GM18868 (cell line): Measurements from ENCODE around the gene EPHA2.

Experiments used
- ATAC-seq: cut with Tn5 transposase; IDR thresholded peaks from one replicate; pipeline ENCODE4 v1.9.1; 2021; ENCODE audit warnings: mild to moderate bottlenecking, moderate library complexity; ENCODE audit not compliant: unreplicated experiment

EPHA2 gene

GRCh38 chr1:16095447-16095846 lies 60.4 kb downstream of the EPHA2 start:
- no peak for ATAC-seq

GRCh38 chr1:16094453-16095158 lies 61.3 kb downstream of the EPHA2 start:
- ATAC-seq, result no peak

- no peak for ATAC-seq
Observed at GRCh38 chr1:16093611-16094010, 62.3 kb downstream of the EPHA2 start.

- no peak for ATAC-seq
Observed at GRCh38 chr1:16092923-16093511, 62.9 kb downstream of the EPHA2 start.

GRCh38 chr1:16092097-16092922 lies 63.6 kb downstream of the EPHA2 start:
- no peak for ATAC-seq

GRCh38 chr1:16091296-16091695 lies 64.6 kb downstream of the EPHA2 start:
- ATAC-seq, result no peak

GRCh38 chr1:16090076-16090826 lies 65.6 kb downstream of the EPHA2 start:
- no peak for ATAC-seq

GRCh38 chr1:16088996-16089395 lies 66.9 kb downstream of the EPHA2 start:
- ATAC-seq, result no peak

GRCh38 chr1:16088351-16088911 lies 67.4 kb downstream of the EPHA2 start:
- ATAC-seq, result no peak

- ATAC-seq, result no peak
Observed at GRCh38 chr1:16087733-16088132, 68.1 kb downstream of the EPHA2 start.

GRCh38 chr1:16085522-16085921 lies 70.3 kb downstream of the EPHA2 start:
- no peak for ATAC-seq

- no peak for ATAC-seq
Observed at GRCh38 chr1:16083486-16083885, 72.4 kb downstream of the EPHA2 start.

GRCh38 chr1:16082283-16083038 lies 73.4 kb downstream of the EPHA2 start:
- ATAC-seq, result no peak

GRCh38 chr1:16081636-16082035 lies 74.2 kb downstream of the EPHA2 start:
- no peak for ATAC-seq

GRCh38 chr1:16080422-16081150 lies 75.3 kb downstream of the EPHA2 start:
- ATAC-seq, result no peak

- no peak for ATAC-seq
Observed at GRCh38 chr1:16078925-16079656, 76.8 kb downstream of the EPHA2 start.

- no peak for ATAC-seq
Observed at GRCh38 chr1:16077406-16078245, 78.2 kb downstream of the EPHA2 start.

- no peak for ATAC-seq
Observed at GRCh38 chr1:16076865-16077238, 79.0 kb downstream of the EPHA2 start.
